Colonic mucosa (tissue), 4 donors: Measurements from ENCODE around the gene ZFP28. TPM values are rescaled to one million over a fixed set of nuclear protein-coding genes. Genes with fewer than 3 reads are reported as not detected.
A peak's percentile ranks its signal among the peaks of the same experiment; 100 is the strongest.

Experiments
- DNase-seq: peaks from one replicate; pipeline ENCODE4 v3.0.0-alpha.2; 2020
- H3K27ac ChIP-seq: fragments of 200-600 bp; one replicate; pipeline ENCODE4 v1.8.0; 2021
- H3K27me3 ChIP-seq: fragments of 200-600 bp; one replicate; pipeline ENCODE4 v1.8.0; 2021
- H3K36me3 ChIP-seq: fragments of 200-600 bp; one replicate; pipeline ENCODE4 v1.8.0; 2021
- H3K4me1 ChIP-seq: fragments of 200-600 bp; one replicate; pipeline ENCODE4 v1.8.0; 2021; ENCODE audit warnings: mild to moderate bottlenecking
- H3K4me3 ChIP-seq: fragments of 200-600 bp; one replicate; pipeline ENCODE4 v1.8.0; 2021
- H3K9ac ChIP-seq, 2 donors: one replicate each; pipeline ENCODE4 v1.7.0; 2013; ENCODE audit warnings: control low read depth in 2 of 2, low read depth in 2 of 2, low read length in 2 of 2
- H3K9me3 ChIP-seq: fragments of 200-600 bp; one replicate; pipeline ENCODE4 v1.8.0; 2021
- intact Hi-C: fragments of 100-400 bp; cut with DNase I; formaldehyde crosslinking; loops from one replicate; pipeline ENCODE4 v1.14.1; 2022
- total RNA-seq, 2 donors: library from RNA; stranded (reverse); fragmentation: NEBNext Ultra II Directional in 1 of 2; extraction: Animal tissue kit (Norgen Biotek cat#: 25700) in 1 of 2; gene quantifications; one replicate each; pipeline ENCODE4 v1.2.1, GENCODE V29; 2021
- TF ChIP-seq, protein P1 (sequence below): fragments of 200-600 bp; IDR thresholded peaks from one replicate; pipeline ENCODE4 v1.8.0; 2022; ENCODE audit warnings: antibody characterized with exemption, mild to moderate bottlenecking
- donor health status: healthy.
- donor health status: DM: no; HTN: no; CAD: no.
- donor health status: DM: no; HTN: no; CAD: no.

ZFP28 gene
- 1 to 10 TPM; 1.5 to 2.1 TPM for total RNA-seq

DNA sequence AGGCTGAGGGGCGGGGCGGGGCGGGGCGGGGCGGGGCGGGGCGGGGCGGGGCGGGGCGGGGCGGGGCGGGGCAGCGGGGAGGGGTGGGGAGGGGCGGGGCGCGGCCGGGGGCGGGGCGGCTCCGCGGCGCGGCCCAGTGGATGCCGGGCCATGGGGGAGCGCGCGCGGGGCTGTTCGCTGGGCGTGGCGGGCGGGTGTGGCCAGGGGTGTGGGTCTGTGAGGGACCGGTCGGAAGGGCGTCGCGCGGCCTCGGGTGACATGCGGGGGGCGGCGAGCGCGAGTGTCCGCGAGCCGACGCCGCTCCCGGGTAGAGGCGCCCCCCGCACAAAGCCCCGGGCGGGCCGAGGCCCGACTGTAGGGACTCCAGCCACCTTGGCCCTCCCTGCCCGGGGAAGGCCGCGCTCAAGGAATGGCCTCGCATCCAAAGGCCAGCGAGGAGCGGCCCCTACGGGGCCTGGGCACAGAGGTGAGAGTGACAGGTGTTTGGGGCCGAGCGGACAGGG lies at the start of gene ZFP28:
TSS of gene ZFP28 (plus strand) at position 188 of the 503 bp plus-strand sequence. CDS start at position 259, 71 bp downstream.
- H3K27me3 ChIP-seq = no peaks in the 10 kb centered on the region
- no peaks in the 10 kb centered on the region for H3K9me3 ChIP-seq
- TF ChIP-seq, protein P1, sequence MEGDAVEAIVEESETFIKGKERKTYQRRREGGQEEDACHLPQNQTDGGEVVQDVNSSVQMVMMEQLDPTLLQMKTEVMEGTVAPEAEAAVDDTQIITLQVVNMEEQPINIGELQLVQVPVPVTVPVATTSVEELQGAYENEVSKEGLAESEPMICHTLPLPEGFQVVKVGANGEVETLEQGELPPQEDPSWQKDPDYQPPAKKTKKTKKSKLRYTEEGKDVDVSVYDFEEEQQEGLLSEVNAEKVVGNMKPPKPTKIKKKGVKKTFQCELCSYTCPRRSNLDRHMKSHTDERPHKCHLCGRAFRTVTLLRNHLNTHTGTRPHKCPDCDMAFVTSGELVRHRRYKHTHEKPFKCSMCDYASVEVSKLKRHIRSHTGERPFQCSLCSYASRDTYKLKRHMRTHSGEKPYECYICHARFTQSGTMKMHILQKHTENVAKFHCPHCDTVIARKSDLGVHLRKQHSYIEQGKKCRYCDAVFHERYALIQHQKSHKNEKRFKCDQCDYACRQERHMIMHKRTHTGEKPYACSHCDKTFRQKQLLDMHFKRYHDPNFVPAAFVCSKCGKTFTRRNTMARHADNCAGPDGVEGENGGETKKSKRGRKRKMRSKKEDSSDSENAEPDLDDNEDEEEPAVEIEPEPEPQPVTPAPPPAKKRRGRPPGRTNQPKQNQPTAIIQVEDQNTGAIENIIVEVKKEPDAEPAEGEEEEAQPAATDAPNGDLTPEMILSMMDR = no peak
- intact Hi-C loops = no loop called here
- peak; percentile 81 for DNase-seq
- peak within 1 kb of the TSS; percentile 86 for H3K27ac ChIP-seq
- H3K9ac ChIP-seq = peak within 1 kb of the TSS; percentile 40 to 43
- peak within 1 kb of the TSS; percentile 65 for H3K4me3 ChIP-seq
- no peaks in the 10 kb centered on the region for H3K4me1 ChIP-seq
- H3K36me3 ChIP-seq = no peaks in the 10 kb centered on the region

DNA sequence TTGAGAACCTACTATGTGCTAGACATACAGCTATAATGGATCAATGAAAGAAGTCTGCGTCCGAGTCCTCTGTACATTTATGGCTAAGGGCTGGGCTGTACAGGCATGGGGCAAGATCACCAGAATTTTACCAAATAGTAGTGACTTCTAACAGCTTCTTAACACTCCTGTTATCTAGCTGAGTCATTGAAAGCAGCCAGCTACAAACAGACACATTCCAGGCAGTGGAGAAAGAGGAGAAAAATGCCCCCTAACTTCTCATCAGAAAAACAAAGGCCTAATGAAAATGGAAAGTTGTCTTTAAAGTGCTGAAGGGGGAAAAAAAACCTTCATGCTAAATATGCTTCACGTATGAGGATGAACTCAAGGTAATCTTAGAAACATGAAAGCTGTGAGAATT lies 47.3 kb upstream of the ZFP28 start:
- H3K36me3 ChIP-seq = no peaks in the 10 kb centered on the region
- H3K4me1 ChIP-seq = no peaks in the 10 kb centered on the region
- no peak overlapping the region for H3K4me3 ChIP-seq
- no peaks in the 10 kb centered on the region for H3K27me3 ChIP-seq
- no peak overlapping the region for H3K9ac ChIP-seq
- intact Hi-C loops = no loop called here
- TF ChIP-seq, protein P1 = no peak
- no peak for DNase-seq
- no peak overlapping the region for H3K27ac ChIP-seq
- no peaks in the 10 kb centered on the region for H3K9me3 ChIP-seq

DNA sequence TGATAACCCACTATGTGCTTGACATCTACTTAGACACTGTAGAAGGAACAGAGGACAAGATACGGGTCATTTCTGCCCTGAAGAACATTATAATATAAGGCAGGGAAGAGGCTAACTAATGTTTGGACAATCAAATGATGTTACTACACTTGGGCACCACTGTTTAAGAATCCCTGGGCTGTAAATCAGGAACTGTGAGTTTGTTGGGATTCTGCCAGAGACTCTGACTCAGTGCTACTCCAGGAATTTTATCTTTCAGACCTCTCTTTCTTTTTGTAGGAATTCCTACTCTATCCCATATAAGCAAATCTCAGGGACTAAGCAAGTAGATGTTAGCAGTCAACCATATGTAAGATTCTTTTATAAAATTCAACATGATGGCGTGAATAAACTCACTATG lies 34.2 kb upstream of the ZFP28 start:
- Histone ChIP-seq H3K9ac (no peak overlapping the region), H3K36me3 (no peaks in the 10 kb centered on the region), H3K4me3 (no peak overlapping the region), H3K9me3 (no peaks in the 10 kb centered on the region), H3K4me1 (no peaks in the 10 kb centered on the region), H3K27me3 (no peaks in the 10 kb centered on the region), H3K27ac (no peak overlapping the region)
- no peak for DNase-seq
- intact Hi-C loops = no loop called here
- TF ChIP-seq, protein P1 = no peak

DNA sequence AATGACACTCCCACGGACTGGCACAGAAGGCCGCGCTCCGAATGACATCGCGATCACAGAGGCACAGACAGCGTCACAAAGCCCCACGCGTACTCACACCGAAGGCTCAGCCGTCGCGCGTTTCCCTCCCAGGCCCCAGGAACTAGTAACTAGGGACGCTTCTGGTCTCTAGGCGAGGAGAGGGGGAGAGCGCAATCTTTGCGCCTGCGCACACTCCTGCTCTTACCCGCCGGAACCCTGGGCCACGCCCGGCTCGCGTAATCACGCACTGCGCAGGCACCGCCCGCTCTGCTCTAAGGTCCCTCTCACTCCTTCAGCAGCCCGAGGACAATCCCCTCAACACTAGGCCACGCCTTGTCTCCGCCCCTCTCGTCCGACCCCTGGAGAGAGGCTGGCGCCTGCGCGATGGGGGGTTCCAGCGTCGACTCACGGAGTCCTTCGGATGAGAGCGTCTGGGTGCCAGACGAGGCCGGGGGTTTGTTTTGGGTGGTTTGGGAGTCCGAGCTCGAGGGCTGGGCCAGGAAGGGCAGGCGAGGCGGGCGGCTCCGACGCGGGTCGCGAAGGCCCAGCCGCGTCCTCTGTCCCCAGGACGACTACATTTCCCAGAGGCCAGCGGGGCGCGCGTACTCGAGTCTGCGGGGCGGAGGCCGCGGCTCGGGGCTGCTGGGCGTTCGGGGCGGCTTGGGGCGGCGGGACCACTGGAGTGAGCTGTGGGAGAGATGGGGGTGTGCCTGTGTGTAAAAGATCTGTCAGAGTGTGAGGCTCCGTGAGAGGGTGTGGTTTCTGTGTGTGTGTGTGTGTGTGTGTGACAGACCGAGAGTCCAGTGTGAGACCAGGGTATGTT lies 31.1 kb upstream of the ZFP28 start, which contains the start of gene ZNF471:
TSS of gene ZNF471 (plus strand) at position 410 of the 844 bp plus-strand sequence. CDS start 3,717 bp downstream, outside the sequence.
- intact Hi-C loops = no loop called here
- Histone ChIP-seq H3K27ac (peak within 1 kb of the TSS; percentile 87), H3K27me3 (no peaks in the 10 kb centered on the region), H3K4me3 (peak within 1 kb of the TSS; percentile 53), H3K36me3 (no peaks in the 10 kb centered on the region), H3K4me1 (no peaks in the 10 kb centered on the region), H3K9me3 (no peaks in the 10 kb centered on the region), H3K9ac (peak within 1 kb of the TSS; percentile 58 to 72)
- TF ChIP-seq, protein P1 = no peak
- peak; percentile 97 for DNase-seq

DNA sequence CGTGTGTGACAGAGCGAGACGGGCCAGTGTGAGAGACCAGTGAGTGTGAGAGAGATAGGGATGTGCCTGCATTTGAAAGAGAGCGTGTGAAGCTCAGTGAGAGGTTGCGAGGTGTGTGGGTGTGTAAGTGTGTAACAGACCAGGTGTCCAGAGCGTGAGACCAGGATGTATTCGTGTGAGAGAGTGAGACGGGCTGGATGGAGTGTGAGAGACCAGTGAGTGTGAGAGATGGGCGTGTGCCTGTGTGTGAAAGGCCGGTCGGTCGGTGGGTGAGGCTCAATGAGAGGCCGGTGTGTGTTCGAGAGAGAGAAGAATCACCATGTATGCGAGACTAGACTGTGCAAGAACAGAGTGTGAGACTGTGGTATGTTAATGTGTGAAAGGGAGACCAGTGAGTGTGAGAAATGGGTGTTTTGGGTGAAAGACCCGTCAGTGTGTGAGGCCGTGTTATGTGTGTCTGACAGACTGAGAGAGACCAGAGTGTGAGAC lies 30.4 kb upstream of the ZFP28 start:
- Histone ChIP-seq H3K4me3 (peak overlapping the region; percentile 53), H3K27ac (peak overlapping the region; percentile 87), H3K9me3 (no peaks in the 10 kb centered on the region), H3K4me1 (no peaks in the 10 kb centered on the region), H3K36me3 (no peaks in the 10 kb centered on the region), H3K9ac (peak overlapping the region; percentile 58 to 72), H3K27me3 (no peaks in the 10 kb centered on the region)
- no peak for DNase-seq
- TF ChIP-seq, protein P1 = no peak
- intact Hi-C loops = no loop called here
